Tibial nerve (tissue), 4 donors: Measurements from ENCODE around the gene UNC79. TPM values are rescaled to one million over a fixed set of nuclear protein-coding genes. Genes with fewer than 3 reads are reported as not detected.
A peak's percentile ranks its signal among the peaks of the same experiment; 100 is the strongest.

ENCODE experiments used
- DNase-seq, 2 donors: peaks; one replicate each; pipeline ENCODE4 v3.0.0-alpha.2; 2019; ENCODE audit warnings: low spot score in 2 of 2
- H3K27ac ChIP-seq, 4 donors: fragments of 200-600 bp; sonication (generic) in 3 of 4; one replicate each; pipeline ENCODE4 v1.5.1; 2017 to 2019; ENCODE audit warnings: mild to moderate bottlenecking in 1 of 4
- H3K27me3 ChIP-seq, 2 donors: fragments of 200-600 bp; sonication (generic) in 1 of 2; one replicate each; pipeline versions ENCODE4 v1.5.1 to v1.6.0; 2017 to 2019
- H3K36me3 ChIP-seq, 3 donors: fragments of 200-600 bp; sonication (generic); one replicate each; pipeline ENCODE4 v1.5.1; 2018 to 2019
- H3K4me1 ChIP-seq, 4 donors: fragments of 200-600 bp; sonication (generic) in 3 of 4; one replicate each; pipeline ENCODE4 v1.5.1; 2017 to 2019
- H3K4me3 ChIP-seq, 4 donors: fragments of 200-600 bp; sonication (generic) in 3 of 4; one replicate each; pipeline ENCODE4 v1.5.1; 2017 to 2019; ENCODE audit warnings: mild to moderate bottlenecking in 1 of 4, moderate library complexity in 1 of 4
- H3K9me3 ChIP-seq, 4 donors: fragments of 200-600 bp; sonication (generic) in 3 of 4; one replicate each; pipeline ENCODE4 v1.5.1; 2017 to 2019
- EP300 ChIP-seq, 2 donors: sonication (generic); formaldehyde crosslinking; IDR thresholded peaks; one replicate each; pipeline ENCODE4 v1.6.1; 2017; ENCODE audit warnings: antibody characterized with exemption in 2 of 2, mild to moderate bottlenecking in 1 of 2
- POLR2A ChIP-seq, 2 donors: fragments of 450-650 bp; IDR thresholded peaks; one replicate each; pipeline ENCODE4 v1.6.1; 2017; ENCODE audit warnings: antibody characterized with exemption in 2 of 2, mild to moderate bottlenecking in 2 of 2, moderate library complexity in 2 of 2
- WGBS, 2 donors: methylation state at CpG; one replicate each; pipeline ENCODE4 v1.1.5; 2018; 5-methylcytosine and 5-hydroxymethylcytosine counted together
- total RNA-seq, 4 donors: library from RNA; depleted of rRNA; stranded (reverse); fragments of >200 nt; gene quantifications; one replicate each; pipeline ENCODE4 v1.1.0, GENCODE V29; 2016
- TF ChIP-seq, protein P1 (sequence below), 5 experiments: fragments of 200-600 bp in 3 of 5; fragments of 450-650 bp in 2 of 5; sonication (generic) in 3 of 5; IDR thresholded peaks; one replicate each; pipeline ENCODE4 v1.5.1; 2016 to 2019; ENCODE audit warnings: antibody characterized with exemption in 5 of 5, mild to moderate bottlenecking in 3 of 5, moderate library complexity in 2 of 5

Gene UNC79
- total RNA-seq, 4 donors from 2014 or later: under 0.01 to 1.3 (median 0.21) TPM; not detected in 1

DNA sequence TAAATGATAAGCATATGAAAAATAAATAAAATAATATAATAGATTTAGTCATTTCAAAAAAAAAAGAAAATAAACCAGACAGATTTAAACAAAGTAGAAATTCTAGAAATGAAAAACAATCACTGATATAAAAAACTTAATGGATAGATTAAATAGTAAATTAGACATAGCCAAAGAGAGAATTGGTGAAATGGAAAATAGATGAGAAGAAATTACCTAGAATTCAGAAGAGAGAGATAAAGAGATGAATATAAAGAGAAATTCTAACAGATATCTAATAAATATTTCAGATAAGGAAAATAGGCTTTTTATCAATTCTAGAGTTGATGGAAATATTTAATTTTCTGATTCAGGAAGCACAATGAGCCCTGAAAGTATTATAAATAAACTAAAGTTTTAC, 234.4 kb downstream of the UNC79 start:
- Histone ChIP-seq H3K4me3 (no peak overlapping the region), H3K27me3 (no peaks in the 10 kb centered on the region), H3K4me1 (peaks cover 0 to 20% (median 3%) of the 10 kb centered on the region in 4 donors), H3K36me3 (no peaks in the 10 kb centered on the region), H3K27ac (peak overlapping the region in 2 of 4 donors; percentile 29 to 90), H3K9me3 (peaks cover 0 to 29% (median 9%) of the 10 kb centered on the region in 4 donors)
- no peak for DNase-seq
- TF ChIP-seq, protein P1, sequence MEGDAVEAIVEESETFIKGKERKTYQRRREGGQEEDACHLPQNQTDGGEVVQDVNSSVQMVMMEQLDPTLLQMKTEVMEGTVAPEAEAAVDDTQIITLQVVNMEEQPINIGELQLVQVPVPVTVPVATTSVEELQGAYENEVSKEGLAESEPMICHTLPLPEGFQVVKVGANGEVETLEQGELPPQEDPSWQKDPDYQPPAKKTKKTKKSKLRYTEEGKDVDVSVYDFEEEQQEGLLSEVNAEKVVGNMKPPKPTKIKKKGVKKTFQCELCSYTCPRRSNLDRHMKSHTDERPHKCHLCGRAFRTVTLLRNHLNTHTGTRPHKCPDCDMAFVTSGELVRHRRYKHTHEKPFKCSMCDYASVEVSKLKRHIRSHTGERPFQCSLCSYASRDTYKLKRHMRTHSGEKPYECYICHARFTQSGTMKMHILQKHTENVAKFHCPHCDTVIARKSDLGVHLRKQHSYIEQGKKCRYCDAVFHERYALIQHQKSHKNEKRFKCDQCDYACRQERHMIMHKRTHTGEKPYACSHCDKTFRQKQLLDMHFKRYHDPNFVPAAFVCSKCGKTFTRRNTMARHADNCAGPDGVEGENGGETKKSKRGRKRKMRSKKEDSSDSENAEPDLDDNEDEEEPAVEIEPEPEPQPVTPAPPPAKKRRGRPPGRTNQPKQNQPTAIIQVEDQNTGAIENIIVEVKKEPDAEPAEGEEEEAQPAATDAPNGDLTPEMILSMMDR (IDR thresholded peaks at IDR 0.05): no peak
- TF ChIP-seq EP300 (IDR thresholded peaks at IDR 0.05) (no peak), POLR2A (IDR thresholded peaks at IDR 0.05) (no peak)

DNA sequence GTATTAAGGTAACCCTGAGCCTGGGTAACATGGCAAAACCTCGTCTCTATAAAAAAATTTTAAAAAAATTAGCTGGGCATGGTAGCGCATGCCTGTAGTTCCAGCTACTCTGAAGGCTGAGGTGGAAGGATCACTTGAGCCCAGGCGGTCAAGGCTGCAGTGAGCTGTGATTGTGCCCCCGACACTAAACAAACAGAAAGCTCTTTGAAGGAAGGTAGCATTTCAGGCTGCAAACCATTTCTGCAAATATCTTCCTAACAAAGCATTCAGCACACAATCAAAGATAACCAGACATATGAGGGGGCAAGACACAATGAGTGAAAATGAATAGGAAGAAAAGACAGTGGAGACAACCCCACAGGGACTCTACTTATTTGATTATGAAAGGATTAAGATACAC, 238.9 kb downstream of the UNC79 start:
- peaks cover 0 to 23% (median 6%) of the 10 kb centered on the region in 4 donors for H3K9me3 ChIP-seq
- no peaks in the 10 kb centered on the region for H3K27me3 ChIP-seq
- no peaks in the 10 kb centered on the region for H3K4me1 ChIP-seq
- H3K27ac ChIP-seq: no peak overlapping the region
- DNase-seq: no peak
- no peak overlapping the region for H3K4me3 ChIP-seq
- 86 to 88% methylated on average over 4 of the region's 4 CpGs for WGBS, 2 donors
- H3K36me3 ChIP-seq: no peaks in the 10 kb centered on the region
- TF ChIP-seq EP300 (IDR thresholded peaks at IDR 0.05): no peak
- TF ChIP-seq POLR2A (IDR thresholded peaks at IDR 0.05): no peak
- TF ChIP-seq, protein P1 (IDR thresholded peaks at IDR 0.05): no peak

DNA sequence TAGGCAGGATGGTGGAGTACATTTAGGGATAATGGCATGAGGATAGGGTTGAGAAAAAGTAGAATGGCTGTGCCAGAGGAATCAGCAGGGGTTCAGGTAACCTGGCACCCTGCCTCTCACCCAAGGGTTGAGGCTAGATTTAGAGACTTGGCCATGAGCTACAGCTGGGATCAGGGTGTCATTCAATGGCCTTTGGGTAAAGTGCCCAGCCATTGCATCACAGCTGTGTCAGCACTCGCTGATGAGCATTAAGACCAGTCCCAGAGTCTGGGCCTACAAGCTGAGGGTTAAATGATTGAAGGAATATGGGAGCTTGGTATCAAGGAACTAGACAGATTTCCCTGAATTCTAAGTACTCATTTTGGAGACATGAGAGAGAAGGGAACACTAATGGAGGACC, 243.6 kb downstream of the UNC79 start:
- WGBS, 2 donors: 100% methylated on average over 1 of the region's 1 CpG
- Histone ChIP-seq H3K36me3 (no peaks in the 10 kb centered on the region), H3K9me3 (no peaks in the 10 kb centered on the region), H3K4me3 (no peak overlapping the region), H3K27ac (no peak overlapping the region), H3K27me3 (no peaks in the 10 kb centered on the region), H3K4me1 (no peaks in the 10 kb centered on the region)
- TF ChIP-seq, protein P1 (IDR thresholded peaks at IDR 0.05): no peak
- no peak for TF ChIP-seq EP300 (IDR thresholded peaks at IDR 0.05)
- DNase-seq: no peak

DNA sequence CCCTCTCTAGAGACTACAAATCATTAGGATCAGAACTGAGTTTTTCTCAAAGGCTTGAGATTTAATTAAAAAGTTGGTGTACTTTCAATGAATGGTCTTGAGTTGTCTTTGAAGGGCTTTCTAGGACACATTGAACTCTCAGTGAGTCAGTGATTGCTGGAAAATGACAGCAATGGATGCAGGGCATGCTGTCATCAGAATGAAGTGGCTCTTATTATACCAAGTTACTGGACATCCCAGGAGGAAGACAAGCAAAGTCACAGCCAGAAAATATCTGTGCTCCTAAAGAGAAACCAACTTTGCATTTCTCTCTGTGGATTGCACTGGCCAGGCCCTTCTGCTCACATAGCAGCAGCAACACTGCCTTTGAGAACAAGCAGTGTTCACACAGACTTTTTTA, 244.9 kb downstream of the UNC79 start:
- no peaks in the 10 kb centered on the region for H3K27me3 ChIP-seq
- no peaks in the 10 kb centered on the region for H3K9me3 ChIP-seq
- no peaks in the 10 kb centered on the region for H3K36me3 ChIP-seq
- peak overlapping the region in 1 of 4 donors; percentile 1 for H3K27ac ChIP-seq
- no peaks in the 10 kb centered on the region for H3K4me1 ChIP-seq
- TF ChIP-seq POLR2A (IDR thresholded peaks at IDR 0.05) (no peak), EP300 (IDR thresholded peaks at IDR 0.05) (no peak)
- TF ChIP-seq, protein P1 (IDR thresholded peaks at IDR 0.05): no peak
- no peak for DNase-seq
- H3K4me3 ChIP-seq: no peak overlapping the region

DNA sequence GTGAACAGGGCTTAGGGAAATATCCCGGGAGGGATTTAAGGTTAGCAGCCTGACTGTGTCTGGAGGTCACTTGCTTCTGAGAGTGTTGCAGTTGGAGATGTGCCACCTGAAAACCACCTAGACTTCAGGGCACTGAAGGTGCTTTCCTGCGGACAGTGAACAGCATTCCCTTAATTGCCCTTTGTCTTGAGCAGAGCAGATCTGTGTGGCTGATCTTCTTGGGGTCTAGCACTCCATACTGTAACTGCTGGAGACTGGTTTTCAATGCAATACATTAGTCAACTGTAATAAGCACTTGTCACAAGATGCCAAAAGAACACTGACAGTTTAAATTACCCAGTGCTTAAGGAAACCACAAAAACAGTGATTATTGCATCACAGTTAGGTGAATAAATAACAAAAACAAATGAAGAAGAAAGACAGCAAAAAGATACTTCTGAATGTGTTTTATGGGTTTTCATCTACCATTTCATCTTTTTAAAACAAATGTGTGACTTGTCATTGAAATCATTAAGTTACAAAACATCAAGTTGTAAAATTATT, 245.7 kb downstream of the UNC79 start:
- Histone ChIP-seq H3K36me3 (no peaks in the 10 kb centered on the region), H3K4me1 (no peaks in the 10 kb centered on the region), H3K9me3 (no peaks in the 10 kb centered on the region), H3K27me3 (no peaks in the 10 kb centered on the region), H3K27ac (no peak overlapping the region), H3K4me3 (no peak overlapping the region)
- TF ChIP-seq EP300 (IDR thresholded peaks at IDR 0.05): no peak
- no peak for DNase-seq
- 91 to 100% methylated on average over 2 of the region's 2 CpGs for WGBS, 2 donors

DNA sequence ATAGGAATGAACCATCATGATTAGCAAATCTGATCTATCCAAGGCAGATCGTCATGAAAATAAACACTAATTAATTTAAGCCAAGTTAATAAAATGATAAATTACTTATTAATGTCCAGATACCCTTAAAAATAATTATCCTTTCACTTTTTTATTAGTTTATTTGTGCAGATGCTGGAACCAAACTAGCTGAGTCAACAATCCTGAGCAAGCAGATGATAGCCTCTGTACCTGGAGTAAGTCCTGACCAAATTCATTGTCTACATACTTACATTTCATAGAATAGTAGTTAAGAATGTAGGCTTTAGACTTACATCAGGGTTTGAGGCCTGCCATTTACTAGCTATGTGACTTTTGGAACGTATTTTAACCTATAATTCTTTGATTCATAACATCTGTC, 251.7 kb downstream of the UNC79 start:
- H3K4me3 ChIP-seq: no peak overlapping the region
- TF ChIP-seq EP300 (IDR thresholded peaks at IDR 0.05) (no peak), POLR2A (IDR thresholded peaks at IDR 0.05) (no peak)
- TF ChIP-seq, protein P1 (IDR thresholded peaks at IDR 0.05): no peak
- no peaks in the 10 kb centered on the region for H3K36me3 ChIP-seq
- no peaks in the 10 kb centered on the region for H3K27me3 ChIP-seq
- H3K9me3 ChIP-seq: no peaks in the 10 kb centered on the region
- H3K27ac ChIP-seq: no peak overlapping the region
- 81 to 89% methylated on average over 2 of the region's 2 CpGs for WGBS, 2 donors
- H3K4me1 ChIP-seq: peaks cover 0 to 9% (median 0%) of the 10 kb centered on the region in 4 donors
- DNase-seq: no peak
